T-helper 17 cell (primary cell): Measurements from ENCODE around the gene LAMTOR5. TPM values are rescaled to one million over a fixed set of nuclear protein-coding genes. Genes with fewer than 3 reads are reported as not detected.

Experiments used
- ATAC-seq: fragments of 150-1000 bp; cut with Tn5 transposase; 2 replicates; pipeline ENCODE4 v1.10.0; 2021; ENCODE audit warnings: mild to moderate bottlenecking, moderate library complexity
- DNase-seq, 3 donors: peaks; one replicate each; pipeline versions ENCODE4 v3.0.0 to v3.0.0-alpha.2; 2020 to 2021
- H3K9me3 ChIP-seq: one replicate; pipeline ENCODE4 v1.7.0; 2013; ENCODE audit warnings: low read length, mild to moderate bottlenecking; ENCODE audit not compliant: control insufficient read depth, poor library complexity, severe bottlenecking
- H3K27ac Mint-ChIP-seq: one replicate; pipeline ENCODE4 v1.8.0; 2022; ENCODE audit warnings: mild to moderate bottlenecking, moderate library complexity, mixed read lengths
- H3K27me3 Mint-ChIP-seq: one replicate; pipeline ENCODE4 v1.8.0; 2022; ENCODE audit warnings: mixed read lengths
- H3K36me3 Mint-ChIP-seq: one replicate; pipeline ENCODE4 v1.8.0; 2022; ENCODE audit warnings: low read depth, mixed read lengths
- H3K4me1 Mint-ChIP-seq: one replicate; pipeline ENCODE4 v1.8.0; 2022; ENCODE audit warnings: mild to moderate bottlenecking, mixed read lengths
- H3K4me3 Mint-ChIP-seq: one replicate; pipeline ENCODE4 v1.8.0; 2022; ENCODE audit warnings: mild to moderate bottlenecking, moderate library complexity, mixed read lengths
- total RNA-seq, 4 donors: library from RNA in 2 of 4; stranded (reverse) in 2 of 4; gene quantifications; one replicate each; pipeline ENCODE4 v1.2.3 and lab custom pipeline; 2022 to 2026

Gene LAMTOR5
- total RNA-seq, 2 donors from 2014 or later: 78.2 to 79.1 TPM

DNA sequence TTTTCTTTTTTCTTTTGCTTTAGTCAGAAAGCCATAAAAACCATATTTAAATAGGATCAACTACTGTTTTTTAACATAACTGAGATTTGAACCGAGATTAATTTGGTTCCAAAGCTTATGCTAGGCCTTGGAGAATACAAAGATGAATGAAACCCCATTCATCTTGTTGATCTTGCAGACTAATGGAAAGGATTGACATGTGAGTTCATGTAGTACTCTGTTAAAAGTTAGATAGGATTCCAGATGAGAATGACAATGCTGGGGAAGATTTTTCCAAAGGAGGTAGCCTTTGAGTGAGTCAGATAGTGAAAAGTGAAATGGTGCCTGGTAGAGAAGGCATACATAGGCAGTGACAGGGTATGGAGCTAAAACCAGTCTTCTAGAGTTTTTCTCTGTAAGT, 45.6 kb downstream of the LAMTOR5 start:
- no peak overlapping the region for H3K4me3 Mint-ChIP-seq
- H3K9me3 ChIP-seq: no peaks in the 10 kb centered on the region
- DNase-seq (no peak), ATAC-seq (no peak)
- H3K27ac Mint-ChIP-seq: no peak overlapping the region
- peaks cover 4% of the 10 kb centered on the region for H3K4me1 Mint-ChIP-seq
- H3K27me3 Mint-ChIP-seq: no peaks in the 10 kb centered on the region
- H3K36me3 Mint-ChIP-seq: no peaks in the 10 kb centered on the region

DNA sequence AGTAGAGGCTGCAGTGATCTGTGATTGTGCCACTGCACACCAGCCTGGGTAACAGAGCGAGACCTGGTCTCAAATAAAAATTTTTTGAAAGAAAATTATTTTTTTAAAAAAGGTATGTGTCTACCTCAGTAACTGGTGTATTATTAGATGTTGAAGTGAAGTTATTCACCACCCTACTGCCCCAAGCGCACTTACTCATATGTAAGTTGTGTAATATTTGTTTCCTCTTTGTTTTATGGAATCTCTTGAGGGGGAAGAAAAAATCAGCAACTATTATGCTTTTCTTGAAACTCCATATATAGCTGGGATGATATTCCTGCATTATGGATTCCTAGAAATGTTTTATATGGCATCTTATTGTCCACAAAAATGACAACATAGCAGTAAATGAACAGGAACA, 47.1 kb downstream of the LAMTOR5 start:
- Mint-ChIP-seq H3K27ac (no peak overlapping the region), H3K36me3 (no peaks in the 10 kb centered on the region), H3K4me3 (no peak overlapping the region), H3K27me3 (no peaks in the 10 kb centered on the region), H3K4me1 (peaks cover 5% of the 10 kb centered on the region)
- DNase-seq: no peak
- H3K9me3 ChIP-seq: no peaks in the 10 kb centered on the region
- no peak for ATAC-seq

DNA sequence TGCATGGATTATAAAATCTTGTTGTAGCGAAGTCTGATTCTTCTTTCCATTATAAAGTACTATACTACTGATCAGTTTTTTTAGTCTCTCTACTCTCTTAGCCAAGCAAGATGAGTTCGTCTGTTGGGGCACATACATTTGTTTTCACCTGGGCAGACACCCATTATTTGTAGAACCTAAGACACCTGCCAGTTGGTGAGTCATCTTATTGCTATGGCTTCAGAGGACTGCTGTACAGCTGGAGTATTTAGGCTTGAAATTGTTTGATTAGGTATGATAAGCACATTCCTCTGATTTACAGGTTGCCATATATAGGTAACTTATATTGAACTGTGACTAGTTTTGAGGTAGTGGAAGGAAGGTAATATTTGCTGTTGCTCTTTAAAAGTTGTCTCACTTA, 51.1 kb downstream of the LAMTOR5 start:
- no peak for ATAC-seq
- no peaks in the 10 kb centered on the region for H3K36me3 Mint-ChIP-seq
- no peak for DNase-seq
- no peak overlapping the region for H3K27ac Mint-ChIP-seq
- H3K9me3 ChIP-seq: no peaks in the 10 kb centered on the region
- peaks cover 15% of the 10 kb centered on the region for H3K4me1 Mint-ChIP-seq
- no peaks in the 10 kb centered on the region for H3K27me3 Mint-ChIP-seq
- no peak overlapping the region for H3K4me3 Mint-ChIP-seq

DNA sequence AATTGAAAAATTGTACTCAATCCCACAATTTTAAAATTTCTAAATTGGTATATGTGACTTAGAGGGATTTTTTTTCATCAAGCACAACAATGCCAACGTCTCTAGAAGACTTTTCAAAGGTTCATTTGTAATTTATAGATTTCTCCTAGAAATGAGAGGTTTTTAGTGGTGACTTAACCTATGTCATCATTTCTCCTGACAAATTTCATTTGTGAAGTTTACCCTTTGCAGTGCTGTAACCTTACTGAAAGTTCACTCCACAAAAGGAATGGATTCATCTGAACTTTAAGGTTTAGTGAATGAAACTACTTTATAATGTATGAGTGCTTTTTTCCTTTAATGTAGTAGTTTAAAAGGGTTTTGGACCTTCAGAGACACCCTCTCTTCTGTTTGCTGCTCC, 52.2 kb downstream of the LAMTOR5 start:
- H3K4me1 Mint-ChIP-seq: peaks cover 21% of the 10 kb centered on the region
- H3K36me3 Mint-ChIP-seq: no peaks in the 10 kb centered on the region
- peak overlapping the region; percentile 67 for H3K27ac Mint-ChIP-seq
- H3K4me3 Mint-ChIP-seq: no peak overlapping the region
- ATAC-seq (no peak), DNase-seq (no peak)
- H3K27me3 Mint-ChIP-seq: no peaks in the 10 kb centered on the region
- H3K9me3 ChIP-seq: no peaks in the 10 kb centered on the region

Other genes with a start within 250 kb of the LAMTOR5 start
- gene KCNC4, start 197.4 kb downstream of the LAMTOR5 start, total RNA-seq: 10 to 100 TPM; 12.2 to 14.7 TPM
- gene RBM15, start 68.3 kb downstream of the LAMTOR5 start, total RNA-seq: 10 to 100 TPM; 40.5 to 45.2 TPM
- under 1 TPM; 0.20 to 0.29 TPM for gene SLC16A4, start 16.7 kb downstream of the LAMTOR5 start, total RNA-seq
- not detected for gene PROK1, start 43.5 kb upstream of the LAMTOR5 start, total RNA-seq
- not detected for gene KCNA10, start 111.5 kb upstream of the LAMTOR5 start, total RNA-seq
- gene KCNA2, start 198.7 kb upstream of the LAMTOR5 start, total RNA-seq: 1 to 10 TPM; 3.1 to 3.9 TPM